HEK293 (cell line): ENCODE results near the gene CACNA1E.
"Not testable (repeated sequence)": the region's sequence is repeated elsewhere in the genome, so short reads cannot be mapped to it uniquely, and the experiment has no call there.

ENCODE experiments used
- CTCF ChIA-PET: fragments of 350-600 bp; formaldehyde crosslinking; extraction: SDS; loops from one replicate; lab custom pipeline; 2021; ENCODE audit warnings: antibody characterized with exemption; lab: Yijun Ruan, JAX
- POLR2A ChIA-PET: fragments of 300-600 bp; formaldehyde crosslinking; extraction: SDS; loops from one replicate; lab custom pipeline; 2020; ENCODE audit warnings: antibody characterized with exemption, inconsistent platforms; lab: Yijun Ruan, JAX
- H3K27ac ChIP-seq: fragments of 200-500 bp; sonication (Bioruptor generic); 2 replicates; pipeline ENCODE4 v1.5.1; 2014; ENCODE audit warnings: low read depth, low read length, control low read depth, inconsistent platforms; ENCODE audit errors: extremely low read depth
- H3K36me3 ChIP-seq, 2 experiments: fragments of 200-500 bp in 1 of 2; sonication (Bioruptor generic) in 1 of 2; 1 replicate in 1 of 2; 2 replicates in 1 of 2; pipeline ENCODE4 v1.5.1; 2014 to 2017; ENCODE audit warnings: inconsistent platforms in 2 of 2, low read length in 2 of 2; ENCODE audit not compliant: control insufficient read depth in 2 of 2, insufficient read depth in 1 of 2
- H3K4me1 ChIP-seq: fragments of 200-500 bp; sonication (Bioruptor generic); 2 replicates; pipeline ENCODE4 v1.5.1; 2014; ENCODE audit warnings: mild to moderate bottlenecking, low read length, inconsistent platforms; ENCODE audit not compliant: control insufficient read depth, insufficient read depth
- H3K4me3 ChIP-seq: 2 replicates; pipeline ENCODE4 v1.5.1; 2011; ENCODE audit warnings: low read depth, mild to moderate bottlenecking, control low read depth, low read length, moderate library complexity
- H3K9me3 ChIP-seq: fragments of 200-500 bp; sonication (Bioruptor generic); 2 replicates; pipeline ENCODE4 v1.5.1; 2014; ENCODE audit warnings: low read depth, low read length, inconsistent platforms; ENCODE audit not compliant: control insufficient read depth, insufficient read depth
- OSR2 ChIP-seq: fragments of 450-650 bp; formaldehyde crosslinking; IDR thresholded peaks from 2 replicates; pipeline ENCODE4 v1.5.1; 2016; ENCODE audit warnings: missing biosample characterization, missing genetic modification characterization
- ZFP3 ChIP-seq: fragments of 450-650 bp; formaldehyde crosslinking; IDR thresholded peaks from 2 replicates; pipeline ENCODE4 v1.5.1; 2016; ENCODE audit warnings: low read depth, missing biosample characterization, missing genetic modification characterization
- ZNF10 ChIP-seq: fragments of 450-650 bp; formaldehyde crosslinking; IDR thresholded peaks from 2 replicates; pipeline ENCODE4 v1.5.1; 2017; ENCODE audit warnings: missing biosample characterization, missing genetic modification characterization
- ZNF214 ChIP-seq: fragments of 450-650 bp; formaldehyde crosslinking; IDR thresholded peaks from 2 replicates; pipeline ENCODE4 v1.5.1; 2017; ENCODE audit warnings: missing biosample characterization, mild to moderate bottlenecking, missing genetic modification characterization, borderline replicate concordance
- ZNF266 ChIP-seq: fragments of 450-650 bp; formaldehyde crosslinking; IDR thresholded peaks from 2 replicates; pipeline ENCODE4 v1.5.1; 2016; ENCODE audit warnings: missing biosample characterization, missing genetic modification characterization, low read depth
- ZNF366 ChIP-seq: fragments of 450-650 bp; formaldehyde crosslinking; conservative IDR thresholded peaks from 2 replicates; pipeline ENCODE4 v1.5.1; 2016; ENCODE audit warnings: missing biosample characterization, missing genetic modification characterization
- ZNF37A ChIP-seq: fragments of 450-650 bp; IDR thresholded peaks from 2 replicates; pipeline ENCODE4 v1.5.1; 2018; ENCODE audit warnings: missing biosample characterization, missing genetic modification characterization
- ZNF560 ChIP-seq: fragments of 450-650 bp; formaldehyde crosslinking; IDR thresholded peaks from 2 replicates; pipeline ENCODE4 v1.5.1; 2017; ENCODE audit warnings: missing biosample characterization, missing genetic modification characterization, borderline replicate concordance
- ZNF658 ChIP-seq: fragments of 450-650 bp; formaldehyde crosslinking; IDR thresholded peaks from 2 replicates; pipeline ENCODE4; 2016; ENCODE audit warnings: missing biosample characterization, missing genetic modification characterization
- ZNF707 ChIP-seq: fragments of 450-650 bp; formaldehyde crosslinking; IDR thresholded peaks from 2 replicates; pipeline ENCODE4 v1.5.1; 2016; ENCODE audit warnings: missing biosample characterization, missing genetic modification characterization
- ZNF747 ChIP-seq: fragments of 450-650 bp; formaldehyde crosslinking; IDR thresholded peaks from 2 replicates; pipeline ENCODE4 v1.5.1; 2016; ENCODE audit warnings: missing biosample characterization, missing genetic modification characterization
- ZNF777 ChIP-seq: fragments of 450-650 bp; formaldehyde crosslinking; IDR thresholded peaks from 2 replicates; pipeline ENCODE4 v1.5.1; 2017; ENCODE audit warnings: missing biosample characterization, missing genetic modification characterization, borderline replicate concordance
- TF ChIP-seq, protein P1 (sequence below): fragments of 450-650 bp; formaldehyde crosslinking; IDR thresholded peaks from 2 replicates; pipeline ENCODE4 v1.5.1; 2016; ENCODE audit warnings: missing biosample characterization, missing genetic modification characterization
- TF ChIP-seq, protein P2 (sequence below): fragments of 450-650 bp; formaldehyde crosslinking; IDR thresholded peaks from 2 replicates; pipeline ENCODE4 v1.5.1; 2017; ENCODE audit warnings: missing biosample characterization, missing genetic modification characterization
- TF ChIP-seq, protein P3 (sequence below): fragments of 450-650 bp; formaldehyde crosslinking; IDR thresholded peaks from 2 replicates; pipeline ENCODE4 v1.5.1; 2016; ENCODE audit warnings: missing biosample characterization, missing genetic modification characterization
- TF ChIP-seq, protein P4 (sequence below): fragments of 450-650 bp; formaldehyde crosslinking; IDR thresholded peaks from 2 replicates; pipeline ENCODE4 v1.5.1; 2017; ENCODE audit warnings: missing biosample characterization, missing genetic modification characterization

Gene CACNA1E

DNA sequence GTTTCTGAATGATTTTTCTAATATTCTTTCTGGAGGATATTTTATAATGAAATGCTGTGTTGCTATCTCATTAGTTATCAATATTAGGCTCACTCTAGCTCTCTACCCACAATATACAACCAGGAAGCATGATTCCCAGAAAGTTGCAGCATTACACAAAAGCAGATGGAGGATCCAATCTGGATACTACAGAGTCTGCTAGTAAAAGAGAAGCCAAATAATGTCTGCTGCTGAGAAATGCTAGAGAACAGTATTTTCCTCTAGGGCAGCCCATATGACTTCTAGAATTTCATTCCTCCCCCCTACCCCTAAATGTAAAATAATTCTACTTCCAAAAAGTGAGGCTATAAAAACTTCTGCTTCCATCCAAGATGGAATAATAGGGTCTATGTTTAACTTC is 338.4 kb downstream of the CACNA1E start:
- Histone ChIP-seq H3K4me1 (no peaks in the 10 kb centered on the region), H3K4me3 (no peak overlapping the region), H3K36me3 (no peaks in the 10 kb centered on the region), H3K9me3 (no peaks in the 10 kb centered on the region), H3K27ac (no peak overlapping the region)
- TF ChIP-seq ZNF266 (no peak), ZNF777 (tag by site-specific recombination) (no peak), ZNF10 (no peak), OSR2 (tag by site-specific recombination) (no peak), ZNF37A (no peak), ZNF658 (tag by site-specific recombination) (no peak), ZNF747 (tag by site-specific recombination) (no peak), ZNF214 (no peak), ZNF560 (tag by site-specific recombination) (no peak), ZNF707 (no peak), ZFP3 (tag by site-specific recombination) (no peak), ZNF366 (tag by site-specific recombination) (no peak)
- TF ChIP-seq, protein P1, sequence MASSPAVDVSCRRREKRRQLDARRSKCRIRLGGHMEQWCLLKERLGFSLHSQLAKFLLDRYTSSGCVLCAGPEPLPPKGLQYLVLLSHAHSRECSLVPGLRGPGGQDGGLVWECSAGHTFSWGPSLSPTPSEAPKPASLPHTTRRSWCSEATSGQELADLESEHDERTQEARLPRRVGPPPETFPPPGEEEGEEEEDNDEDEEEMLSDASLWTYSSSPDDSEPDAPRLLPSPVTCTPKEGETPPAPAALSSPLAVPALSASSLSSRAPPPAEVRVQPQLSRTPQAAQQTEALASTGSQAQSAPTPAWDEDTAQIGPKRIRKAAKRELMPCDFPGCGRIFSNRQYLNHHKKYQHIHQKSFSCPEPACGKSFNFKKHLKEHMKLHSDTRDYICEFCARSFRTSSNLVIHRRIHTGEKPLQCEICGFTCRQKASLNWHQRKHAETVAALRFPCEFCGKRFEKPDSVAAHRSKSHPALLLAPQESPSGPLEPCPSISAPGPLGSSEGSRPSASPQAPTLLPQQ (tag by site-specific recombination), result no peak
- TF ChIP-seq, protein P2, sequence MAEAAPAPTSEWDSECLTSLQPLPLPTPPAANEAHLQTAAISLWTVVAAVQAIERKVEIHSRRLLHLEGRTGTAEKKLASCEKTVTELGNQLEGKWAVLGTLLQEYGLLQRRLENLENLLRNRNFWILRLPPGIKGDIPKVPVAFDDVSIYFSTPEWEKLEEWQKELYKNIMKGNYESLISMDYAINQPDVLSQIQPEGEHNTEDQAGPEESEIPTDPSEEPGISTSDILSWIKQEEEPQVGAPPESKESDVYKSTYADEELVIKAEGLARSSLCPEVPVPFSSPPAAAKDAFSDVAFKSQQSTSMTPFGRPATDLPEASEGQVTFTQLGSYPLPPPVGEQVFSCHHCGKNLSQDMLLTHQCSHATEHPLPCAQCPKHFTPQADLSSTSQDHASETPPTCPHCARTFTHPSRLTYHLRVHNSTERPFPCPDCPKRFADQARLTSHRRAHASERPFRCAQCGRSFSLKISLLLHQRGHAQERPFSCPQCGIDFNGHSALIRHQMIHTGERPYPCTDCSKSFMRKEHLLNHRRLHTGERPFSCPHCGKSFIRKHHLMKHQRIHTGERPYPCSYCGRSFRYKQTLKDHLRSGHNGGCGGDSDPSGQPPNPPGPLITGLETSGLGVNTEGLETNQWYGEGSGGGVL, result no peak
- TF ChIP-seq, protein P3, sequence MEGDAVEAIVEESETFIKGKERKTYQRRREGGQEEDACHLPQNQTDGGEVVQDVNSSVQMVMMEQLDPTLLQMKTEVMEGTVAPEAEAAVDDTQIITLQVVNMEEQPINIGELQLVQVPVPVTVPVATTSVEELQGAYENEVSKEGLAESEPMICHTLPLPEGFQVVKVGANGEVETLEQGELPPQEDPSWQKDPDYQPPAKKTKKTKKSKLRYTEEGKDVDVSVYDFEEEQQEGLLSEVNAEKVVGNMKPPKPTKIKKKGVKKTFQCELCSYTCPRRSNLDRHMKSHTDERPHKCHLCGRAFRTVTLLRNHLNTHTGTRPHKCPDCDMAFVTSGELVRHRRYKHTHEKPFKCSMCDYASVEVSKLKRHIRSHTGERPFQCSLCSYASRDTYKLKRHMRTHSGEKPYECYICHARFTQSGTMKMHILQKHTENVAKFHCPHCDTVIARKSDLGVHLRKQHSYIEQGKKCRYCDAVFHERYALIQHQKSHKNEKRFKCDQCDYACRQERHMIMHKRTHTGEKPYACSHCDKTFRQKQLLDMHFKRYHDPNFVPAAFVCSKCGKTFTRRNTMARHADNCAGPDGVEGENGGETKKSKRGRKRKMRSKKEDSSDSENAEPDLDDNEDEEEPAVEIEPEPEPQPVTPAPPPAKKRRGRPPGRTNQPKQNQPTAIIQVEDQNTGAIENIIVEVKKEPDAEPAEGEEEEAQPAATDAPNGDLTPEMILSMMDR (tag by site-specific recombination), result no peak
- TF ChIP-seq, protein P4, sequence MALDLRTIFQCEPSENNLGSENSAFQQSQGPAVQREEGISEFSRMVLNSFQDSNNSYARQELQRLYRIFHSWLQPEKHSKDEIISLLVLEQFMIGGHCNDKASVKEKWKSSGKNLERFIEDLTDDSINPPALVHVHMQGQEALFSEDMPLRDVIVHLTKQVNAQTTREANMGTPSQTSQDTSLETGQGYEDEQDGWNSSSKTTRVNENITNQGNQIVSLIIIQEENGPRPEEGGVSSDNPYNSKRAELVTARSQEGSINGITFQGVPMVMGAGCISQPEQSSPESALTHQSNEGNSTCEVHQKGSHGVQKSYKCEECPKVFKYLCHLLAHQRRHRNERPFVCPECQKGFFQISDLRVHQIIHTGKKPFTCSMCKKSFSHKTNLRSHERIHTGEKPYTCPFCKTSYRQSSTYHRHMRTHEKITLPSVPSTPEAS (tag by site-specific recombination), result no peak
- POLR2A ChIA-PET, result no interaction called here
- CTCF ChIA-PET, result no interaction called here

DNA sequence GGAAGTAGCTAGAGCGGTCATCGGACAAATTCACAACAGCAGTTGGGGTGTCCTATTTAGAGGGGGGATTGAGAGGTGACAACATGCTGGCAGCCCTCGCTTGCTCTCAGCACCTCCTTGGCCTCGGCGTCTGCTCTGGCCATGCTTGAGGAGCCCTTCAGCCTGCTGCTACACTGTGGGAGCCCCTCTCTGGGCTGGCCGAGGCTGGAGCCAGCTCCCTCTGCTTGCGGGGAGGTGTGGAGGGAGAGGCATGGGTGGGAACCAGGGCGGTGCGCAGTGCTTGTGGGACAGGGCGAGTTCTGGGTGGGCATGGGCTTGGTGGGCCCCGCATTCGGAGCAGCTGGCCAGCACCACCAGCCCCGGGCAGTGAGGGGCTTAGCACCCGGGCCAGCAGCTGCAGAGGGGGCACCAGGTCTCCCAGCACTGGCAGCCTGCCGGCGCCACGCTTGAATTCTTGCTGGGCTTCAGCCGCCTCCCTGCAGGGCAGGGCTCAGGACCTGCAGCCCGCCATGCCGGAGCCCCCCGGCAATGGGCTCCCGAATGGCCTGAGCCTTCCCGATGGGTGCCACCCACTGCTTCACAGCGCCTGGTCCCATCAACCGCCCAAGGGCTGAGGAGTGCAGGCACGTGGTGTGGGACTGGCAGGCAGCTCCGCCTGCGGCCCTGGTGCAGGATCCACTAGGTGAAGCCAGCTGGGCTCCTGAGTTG is 349.0 kb downstream of the CACNA1E start:
- POLR2A ChIA-PET, result not testable (repeated sequence)

More for the DNA sequence above, 349.0 kb downstream of the CACNA1E start:
- H3K27ac ChIP-seq, H3K4me3 ChIP-seq, H3K9me3 ChIP-seq, CTCF ChIA-PET, H3K4me1 ChIP-seq, H3K36me3 ChIP-seq: not testable (repeated sequence)
